SK-N-SH (cell line): ENCODE measurements around the gene ERCC2. TPM values are rescaled to one million over a fixed set of nuclear protein-coding genes. Genes with fewer than 3 reads are reported as not detected.

Experiments
- CTCF ChIA-PET: fragments of 300-600, 350-600 bp; formaldehyde crosslinking; extraction: SDS; loops from one replicate; lab custom pipeline; 2021; lab: Yijun Ruan, JAX
- POLR2A ChIA-PET: fragments of 350-600 bp; sonication (Branson Sonifier 250); formaldehyde crosslinking; extraction: SDS; loops from one replicate; lab custom pipeline; 2020; ENCODE audit warnings: antibody characterized with exemption, inconsistent platforms; lab: Yijun Ruan, JAX
- DNase-seq: peaks from one replicate; pipeline ENCODE4 v3.0.0; 2012
- H2AFZ ChIP-seq: fragments of 200-600 bp; sonication (generic); 2 replicates; pipeline ENCODE4 v1.8.1; 2016; ENCODE audit warnings: antibody characterized with exemption, mild to moderate bottlenecking, low read depth
- H3F3A ChIP-seq: fragments of 200-600 bp; sonication (generic); replicated peaks from 2 replicates; pipeline ENCODE3; 2016; ENCODE audit warnings: antibody characterized with exemption, mild to moderate bottlenecking; ENCODE audit not compliant: insufficient read depth
- H3K27ac ChIP-seq, 2 experiments: fragments of 200-500 bp in 1 of 2; fragments of 200-600 bp in 1 of 2; sonication (Bioruptor generic) in 1 of 2; sonication (generic), shearing (Covaris generic) in 1 of 2; 2 replicates each; pipeline versions ENCODE4 v1.5.1 to v1.6.1; 2014 to 2016; ENCODE audit warnings: low read depth in 2 of 2, inconsistent platforms in 1 of 2, low read length in 1 of 2, mild to moderate bottlenecking in 1 of 2, mixed read lengths in 1 of 2
- H3K27me3 ChIP-seq: fragments of 200-600 bp; sonication (generic), shearing (Covaris generic); 2 replicates; pipeline ENCODE4 v1.6.1; 2016; ENCODE audit warnings: mixed run types; ENCODE audit not compliant: insufficient read depth
- H3K36me3 ChIP-seq, 2 experiments: fragments of 200-500 bp in 1 of 2; fragments of 200-600 bp in 1 of 2; sonication (Bioruptor generic) in 1 of 2; sonication (generic) in 1 of 2; replicated peaks in 1 of 2; 2 replicates each; pipeline versions ENCODE3 to v1.5.1; 2014 to 2016; ENCODE audit warnings: low read length in 1 of 2, mild to moderate bottlenecking in 1 of 2; ENCODE audit not compliant: insufficient read depth in 2 of 2, control insufficient read depth in 1 of 2
- H3K4me1 ChIP-seq, 2 experiments: fragments of 200-500 bp in 1 of 2; fragments of 200-600 bp in 1 of 2; sonication (Bioruptor generic) in 1 of 2; sonication (generic), shearing (Covaris generic) in 1 of 2; 2 replicates each; pipeline versions ENCODE4 v1.5.1 to v1.6.1; 2014 to 2016; ENCODE audit warnings: low read depth in 1 of 2, low read length in 1 of 2, mixed run types in 1 of 2; ENCODE audit not compliant: insufficient read depth in 2 of 2, control insufficient read depth in 1 of 2
- H3K4me2 ChIP-seq: fragments of 200-600 bp; sonication (generic), shearing (Covaris generic); 2 replicates; pipeline ENCODE4 v1.6.1; 2017; ENCODE audit warnings: mixed run types
- H3K4me3 ChIP-seq, 2 experiments: fragments of 200-500 bp in 1 of 2; fragments of 200-600 bp in 1 of 2; sonication (Bioruptor generic) in 1 of 2; sonication (generic), shearing (Covaris generic) in 1 of 2; 2 replicates each; pipeline versions ENCODE4 v1.5.1 to v1.8.1; 2014 to 2016; ENCODE audit warnings: low read depth in 2 of 2, inconsistent platforms in 1 of 2, low read length in 1 of 2, mild to moderate bottlenecking in 1 of 2, mixed read lengths in 1 of 2, moderate library complexity in 1 of 2
- H3K79me2 ChIP-seq: fragments of 200-600 bp; sonication (generic); 2 replicates; pipeline ENCODE4 v1.8.1; 2017; ENCODE audit warnings: mild to moderate bottlenecking; ENCODE audit not compliant: insufficient read depth
- H3K9ac ChIP-seq: fragments of 200-600 bp; sonication (generic); 2 replicates; pipeline ENCODE4 v1.6.1; 2017; ENCODE audit warnings: mixed run types
- H3K9me2 ChIP-seq: fragments of 200-600 bp; sonication (generic); 2 replicates; pipeline ENCODE4 v1.6.1; 2017; ENCODE audit warnings: mixed run types
- H3K9me3 ChIP-seq: fragments of 200-600 bp; sonication (generic); 2 replicates; pipeline ENCODE4 v1.6.1; 2017; ENCODE audit warnings: mixed run types, mild to moderate bottlenecking, moderate library complexity
- H4K20me1 ChIP-seq: fragments of 200-600 bp; sonication (generic); 2 replicates; pipeline ENCODE4 v1.6.1; 2017; ENCODE audit warnings: mild to moderate bottlenecking, mixed run types; ENCODE audit not compliant: insufficient read depth
- CTCF ChIP-seq: fragments of 200-600 bp; sonication (generic); IDR thresholded peaks from 2 replicates; pipeline ENCODE4 v1.6.1; 2017; ENCODE audit warnings: antibody characterized with exemption, mild to moderate bottlenecking, moderate library complexity
- ELF1 ChIP-seq: IDR thresholded peaks from 2 replicates; pipeline ENCODE4 v1.4.0; 2012
- EP300 ChIP-seq, 2 experiments: IDR thresholded peaks; 2 replicates each; pipeline versions ENCODE4 v1.4.0 to v1.6.1; 2012; ENCODE audit warnings: borderline replicate concordance in 1 of 2, low read depth in 1 of 2, low read length in 1 of 2
- FOXJ3 ChIP-seq: sonication (generic); formaldehyde crosslinking; IDR thresholded peaks from 2 replicates; pipeline ENCODE4 v1.5.1; 2020; ENCODE audit warnings: mild to moderate bottlenecking, missing genetic modification reagents
- FOXM1 ChIP-seq: IDR thresholded peaks from 2 replicates; pipeline ENCODE4 v1.4.0; 2012; ENCODE audit warnings: low read depth, mild to moderate bottlenecking
- GABPA ChIP-seq: IDR thresholded peaks from 2 replicates; pipeline ENCODE4 v1.4.0; 2012; ENCODE audit warnings: low read depth, mild to moderate bottlenecking
- GATA2 ChIP-seq: sonication (generic); formaldehyde crosslinking; IDR thresholded peaks from 2 replicates; pipeline ENCODE4 v1.5.0; 2020; ENCODE audit warnings: mild to moderate bottlenecking, missing genetic modification reagents
- JUND ChIP-seq: IDR thresholded peaks from 2 replicates; pipeline ENCODE4 v1.4.0; 2012
- MAX ChIP-seq: IDR thresholded peaks from 2 replicates; pipeline ENCODE4 v1.4.0; 2012; ENCODE audit warnings: low read depth
- NRF1 ChIP-seq: IDR thresholded peaks from 2 replicates; pipeline ENCODE4 v1.6.1; 2012; ENCODE audit warnings: low read depth, mild to moderate bottlenecking, low read length
- POLR2AphosphoS5 ChIP-seq: IDR thresholded peaks from 2 replicates; pipeline ENCODE4 v1.6.1; 2012; ENCODE audit warnings: low read depth, low read length
- REST ChIP-seq: IDR thresholded peaks from 2 replicates; pipeline ENCODE4 v1.6.1; 2012; ENCODE audit warnings: mild to moderate bottlenecking, low read depth, low read length, moderate library complexity
- SMC3 ChIP-seq: IDR thresholded peaks from 2 replicates; pipeline ENCODE4 v1.6.1; 2012; ENCODE audit warnings: low read depth, low read length, improper control_type of control experiment
- TAF1 ChIP-seq: IDR thresholded peaks from 2 replicates; pipeline ENCODE4 v1.6.1; 2012; ENCODE audit warnings: low read depth, mild to moderate bottlenecking, low read length, moderate library complexity, borderline replicate concordance
- TCF12 ChIP-seq: IDR thresholded peaks from 2 replicates; pipeline ENCODE4 v1.4.0; 2012
- TEAD4 ChIP-seq: IDR thresholded peaks from 2 replicates; pipeline ENCODE4 v1.4.0; 2012; ENCODE audit warnings: mild to moderate bottlenecking, borderline replicate concordance; ENCODE audit not compliant: insufficient read depth
- YY1 ChIP-seq: IDR thresholded peaks from 2 replicates; pipeline ENCODE4 v1.4.0; 2012; ENCODE audit warnings: low read depth, mild to moderate bottlenecking
- WGBS: methylation state at CpG from one replicate; pipeline ENCODE4 v1.1.6; 2017; ENCODE audit warnings: low lambda C conversion rate; 5-methylcytosine and 5-hydroxymethylcytosine counted together
- polyA plus RNA-seq, 3 experiments: library from polyadenylated mRNA; depleted of rRNA; stranded (reverse); fragments of >200 nt; gene quantifications; 2 replicates each; pipeline ENCODE4 v1.2.3, GENCODE V29; 2012
- TF ChIP-seq, protein P1 (sequence below): fragments of 150-350 bp; IDR thresholded peaks from 2 replicates; pipeline ENCODE4 v1.6.1; 2016; ENCODE audit warnings: mild to moderate bottlenecking, low read depth, low read length
- TF ChIP-seq, protein P2 (sequence below): IDR thresholded peaks from 2 replicates; pipeline ENCODE4 v1.4.0; 2012; ENCODE audit warnings: low read depth, borderline replicate concordance

The ERCC2 gene
- polyA plus RNA-seq, 1 of the 3 experiments (the other 2 are of a cell fraction), result 72.8 TPM

DNA sequence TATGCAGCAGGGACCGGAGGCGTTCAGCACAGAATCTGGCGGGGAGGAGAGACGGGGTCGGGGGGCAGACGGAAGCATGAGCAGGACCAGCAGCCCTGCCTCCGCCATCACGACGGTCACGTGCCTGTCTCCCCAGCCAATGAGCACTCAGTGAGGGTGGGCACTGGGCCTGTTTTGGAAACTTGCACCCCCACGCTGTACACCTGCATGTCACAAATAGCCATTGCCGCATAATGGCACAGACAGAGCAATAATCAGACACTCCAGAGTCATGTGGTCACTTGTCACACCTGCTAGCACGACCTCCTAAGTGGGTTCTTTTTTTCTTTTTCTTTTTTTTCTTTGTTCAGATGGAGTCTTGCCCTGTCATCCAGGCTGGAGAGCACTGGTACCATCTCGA, 8.8 kb downstream of the ERCC2 start:
- H2AFZ ChIP-seq, result no peak overlapping the region
- ChIA-PET POLR2A (interaction anchor here (1.4 kb wide), 1 partner anchor 9 kb away, joined by 3 read pairs; no protein-coding TSS in a partner anchor), CTCF (interaction anchor here (1.5 kb wide), 1 partner anchor 23 kb away, joined by 3 read pairs; no protein-coding TSS in a partner anchor)
- no peaks in the 10 kb centered on the region for H3K9me2 ChIP-seq
- no peak overlapping the region for H3K4me2 ChIP-seq
- no peak overlapping the region for H3K9ac ChIP-seq
- no peak overlapping the region for H3K27ac ChIP-seq
- no peak for DNase-seq
- no peaks in the 10 kb centered on the region for H3K27me3 ChIP-seq
- H3K4me1 ChIP-seq, result no peaks in the 10 kb centered on the region
- H3K79me2 ChIP-seq, result peaks cover 11% of the 10 kb centered on the region
- 98% methylated on average over 14 of the region's 14 CpGs for WGBS
- no peaks in the 10 kb centered on the region for H3F3A ChIP-seq
- no peaks in the 10 kb centered on the region for H3K9me3 ChIP-seq
- TF ChIP-seq MAX, result no peak
- H4K20me1 ChIP-seq, result no peaks in the 10 kb centered on the region
- H3K4me3 ChIP-seq, result no peak overlapping the region
- peaks cover 7 to 32% of the 10 kb centered on the region in 2 experiments for H3K36me3 ChIP-seq

DNA sequence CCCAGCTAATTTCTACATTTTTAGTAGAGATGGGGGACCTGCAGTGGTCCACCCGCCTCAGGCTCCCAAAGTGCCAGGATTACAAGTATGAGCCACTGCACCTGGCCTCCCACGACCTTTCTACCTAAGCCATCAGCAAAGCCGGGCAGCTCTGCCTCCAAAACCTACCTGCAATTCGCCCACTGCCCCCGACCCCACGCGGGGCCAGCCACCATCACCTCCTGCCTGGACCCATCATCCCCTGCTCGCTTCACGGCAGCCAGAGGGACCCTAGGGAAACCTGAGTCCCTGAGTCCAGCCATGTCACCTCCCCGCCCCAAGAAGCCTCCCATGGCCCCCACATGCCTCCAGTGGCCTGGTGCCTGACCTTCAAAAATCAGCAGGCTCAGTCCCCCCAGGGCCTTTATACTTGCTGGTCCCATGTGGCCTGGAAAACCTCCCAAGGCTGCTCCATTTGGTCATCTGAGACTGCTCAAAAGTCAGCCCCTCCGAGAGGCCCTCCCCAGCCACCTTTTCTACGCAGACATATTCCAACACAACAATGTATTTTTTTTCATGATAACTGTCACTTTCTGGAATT, 12.1 kb downstream of the ERCC2 start:
- ChIA-PET CTCF (interaction anchor here (0.6 to 1.3 kb wide), 2 partner anchors 20 to 658 kb away, joined by 3 to 4 read pairs; no protein-coding TSS in a partner anchor), POLR2A (no interaction called here)
- Histone ChIP-seq H3K27ac (no peak overlapping the region), H4K20me1 (no peaks in the 10 kb centered on the region), H2AFZ (no peak overlapping the region), H3K4me1 (no peaks in the 10 kb centered on the region), H3K27me3 (no peaks in the 10 kb centered on the region), H3K4me2 (no peak overlapping the region), H3K79me2 (no peaks in the 10 kb centered on the region; the same call in 1 of the 2 replicates), H3K9me2 (no peaks in the 10 kb centered on the region), H3F3A (no peaks in the 10 kb centered on the region), H3K9me3 (no peaks in the 10 kb centered on the region), H3K9ac (no peak overlapping the region), H3K36me3 (peaks cover 14 to 43% of the 10 kb centered on the region in 2 experiments), H3K4me3 (no peak overlapping the region)
- TF ChIP-seq, protein P1, sequence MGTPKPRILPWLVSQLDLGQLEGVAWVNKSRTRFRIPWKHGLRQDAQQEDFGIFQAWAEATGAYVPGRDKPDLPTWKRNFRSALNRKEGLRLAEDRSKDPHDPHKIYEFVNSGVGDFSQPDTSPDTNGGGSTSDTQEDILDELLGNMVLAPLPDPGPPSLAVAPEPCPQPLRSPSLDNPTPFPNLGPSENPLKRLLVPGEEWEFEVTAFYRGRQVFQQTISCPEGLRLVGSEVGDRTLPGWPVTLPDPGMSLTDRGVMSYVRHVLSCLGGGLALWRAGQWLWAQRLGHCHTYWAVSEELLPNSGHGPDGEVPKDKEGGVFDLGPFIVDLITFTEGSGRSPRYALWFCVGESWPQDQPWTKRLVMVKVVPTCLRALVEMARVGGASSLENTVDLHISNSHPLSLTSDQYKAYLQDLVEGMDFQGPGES, result no peak
- TF ChIP-seq TAF1 (no peak), ELF1 (no peak), NRF1 (no peak), JUND (no peak), YY1 (no peak), TCF12 (no peak), GABPA (no peak), SMC3 (no peak), GATA2 (CRISPR knock-in tag) (no peak), POLR2AphosphoS5 (no peak), FOXJ3 (CRISPR knock-in tag) (no peak), EP300 (IDR thresholded peaks at IDR 0.05; ENCODE audit: borderline replicate concordance in 1 of 2, low read depth in 1 of 2, low read length in 1 of 2) (no peak), TEAD4 (no peak), FOXM1 (no peak), CTCF (no peak), REST (no peak)
- TF ChIP-seq, protein P2, sequence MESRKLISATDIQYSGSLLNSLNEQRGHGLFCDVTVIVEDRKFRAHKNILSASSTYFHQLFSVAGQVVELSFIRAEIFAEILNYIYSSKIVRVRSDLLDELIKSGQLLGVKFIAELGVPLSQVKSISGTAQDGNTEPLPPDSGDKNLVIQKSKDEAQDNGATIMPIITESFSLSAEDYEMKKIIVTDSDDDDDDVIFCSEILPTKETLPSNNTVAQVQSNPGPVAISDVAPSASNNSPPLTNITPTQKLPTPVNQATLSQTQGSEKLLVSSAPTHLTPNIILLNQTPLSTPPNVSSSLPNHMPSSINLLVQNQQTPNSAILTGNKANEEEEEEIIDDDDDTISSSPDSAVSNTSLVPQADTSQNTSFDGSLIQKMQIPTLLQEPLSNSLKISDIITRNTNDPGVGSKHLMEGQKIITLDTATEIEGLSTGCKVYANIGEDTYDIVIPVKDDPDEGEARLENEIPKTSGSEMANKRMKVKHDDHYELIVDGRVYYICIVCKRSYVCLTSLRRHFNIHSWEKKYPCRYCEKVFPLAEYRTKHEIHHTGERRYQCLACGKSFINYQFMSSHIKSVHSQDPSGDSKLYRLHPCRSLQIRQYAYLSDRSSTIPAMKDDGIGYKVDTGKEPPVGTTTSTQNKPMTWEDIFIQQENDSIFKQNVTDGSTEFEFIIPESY, result no peak
- no peak for DNase-seq
- WGBS, result 100% methylated on average over 2 of the region's 12 CpGs
